HG03521 (cell line): ENCODE measurements around the gene MDH1.
"Not testable (repeated sequence)": the region's sequence is repeated elsewhere in the genome, so short reads cannot be mapped to it uniquely, and the experiment has no call there.

Experiments used
- ATAC-seq: cut with Tn5 transposase; IDR thresholded peaks from one replicate; pipeline ENCODE4 v1.9.1; 2021; ENCODE audit warnings: mild to moderate bottlenecking, moderate library complexity; ENCODE audit not compliant: unreplicated experiment

Gene MDH1

DNA sequence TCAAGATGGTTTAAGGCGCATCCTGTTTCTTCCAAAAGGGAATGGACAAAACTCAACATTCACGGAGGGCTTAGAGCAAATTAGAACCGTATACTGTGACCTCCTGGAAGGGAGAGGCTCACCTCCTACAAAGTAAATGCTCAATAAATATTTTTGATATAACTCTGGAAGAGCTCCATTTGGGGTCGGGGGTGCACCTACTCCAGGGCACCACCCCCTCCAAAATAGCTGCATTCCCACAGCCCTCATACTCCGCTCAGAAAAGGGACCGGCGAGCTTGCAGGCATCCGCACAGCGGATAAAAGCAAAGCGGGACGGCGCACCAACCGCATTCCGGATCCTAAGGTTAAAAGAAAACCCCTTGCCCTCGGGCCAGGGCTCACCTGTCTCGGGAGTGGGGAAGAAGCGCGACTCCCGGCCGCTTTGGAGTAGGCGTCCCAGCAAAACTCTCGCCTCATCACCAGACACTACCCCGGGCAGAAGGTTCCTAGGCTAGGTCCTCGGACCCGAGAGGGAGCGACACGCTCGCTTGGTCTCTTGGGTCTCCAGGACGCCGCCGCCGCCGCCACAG is 864 bp upstream of the MDH1 start:
- ATAC-seq = no peak

DNA sequence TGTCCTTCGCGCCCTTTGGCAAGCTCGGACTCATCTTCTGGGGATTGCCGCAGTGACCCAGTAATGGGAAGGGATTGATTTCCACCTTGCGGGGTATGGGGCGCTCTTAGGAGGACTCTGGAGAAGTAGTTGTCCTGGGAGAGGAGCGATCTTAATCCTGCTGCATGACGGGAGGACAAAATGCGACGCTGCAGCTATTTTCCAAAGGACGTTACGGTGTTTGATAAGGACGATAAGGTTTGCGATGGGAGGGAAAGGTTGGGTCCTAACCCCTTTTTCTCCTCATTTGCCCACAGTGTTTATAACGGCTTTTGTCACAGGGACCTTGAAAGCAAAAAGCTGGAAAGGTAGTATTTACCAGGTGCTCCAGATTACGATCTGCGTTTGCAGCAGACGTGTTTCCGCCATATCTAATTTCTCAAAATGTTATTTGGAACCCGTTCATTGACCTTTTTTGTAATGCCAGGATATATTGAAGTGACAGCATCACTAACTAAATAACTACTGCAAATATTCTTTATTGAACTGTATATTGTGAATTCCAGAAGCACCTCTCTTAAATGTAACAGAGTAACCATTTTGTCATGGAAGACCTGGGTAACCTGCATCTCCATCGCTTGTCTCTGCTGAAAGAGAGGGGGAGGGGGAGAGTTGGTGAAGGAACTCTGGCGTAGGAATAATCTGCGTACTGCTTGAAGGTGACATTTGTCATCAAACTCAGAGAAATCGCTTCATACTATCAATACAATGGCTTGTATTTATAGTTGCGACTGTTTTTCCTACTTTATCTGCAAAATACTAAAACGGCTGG is 590 bp downstream of the MDH1 start:
- no peak for ATAC-seq

DNA sequence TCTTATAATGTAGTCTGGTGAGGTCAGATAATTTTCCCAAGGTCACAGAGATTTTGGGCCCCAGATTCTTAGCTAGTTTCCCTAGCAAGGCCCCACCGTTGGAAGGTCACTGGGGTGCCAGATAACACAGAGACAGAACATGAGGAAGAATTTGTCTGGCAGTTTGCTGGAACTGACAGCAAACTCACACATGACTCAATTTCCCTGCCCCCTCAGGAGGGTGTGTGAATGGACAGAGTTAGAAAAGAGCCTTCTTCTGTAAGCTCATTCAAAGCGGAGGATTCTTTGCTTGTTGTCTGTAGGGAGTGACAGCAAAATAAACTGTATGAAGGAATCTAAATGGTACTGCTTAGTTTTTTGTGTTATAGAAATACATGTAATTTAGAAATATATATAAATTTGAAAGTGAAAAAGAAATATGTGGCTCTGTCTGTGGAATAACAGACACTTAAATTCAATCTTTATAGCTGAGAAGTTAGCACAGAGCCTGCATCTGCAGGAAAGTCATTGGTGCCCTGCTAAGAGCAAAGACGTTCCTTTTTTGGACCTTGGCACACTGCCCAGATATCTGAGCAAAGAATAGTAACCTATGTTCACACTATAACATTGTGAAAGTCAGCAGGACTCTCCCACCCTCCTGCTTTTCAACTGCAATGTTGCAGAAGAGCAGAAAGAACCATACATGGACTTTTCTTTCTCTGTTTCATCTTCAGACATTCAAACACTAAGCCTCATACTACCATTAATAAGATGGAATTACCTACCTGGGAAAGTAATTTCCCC is 2.1 kb downstream of the MDH1 start:
- ATAC-seq = no peak

DNA sequence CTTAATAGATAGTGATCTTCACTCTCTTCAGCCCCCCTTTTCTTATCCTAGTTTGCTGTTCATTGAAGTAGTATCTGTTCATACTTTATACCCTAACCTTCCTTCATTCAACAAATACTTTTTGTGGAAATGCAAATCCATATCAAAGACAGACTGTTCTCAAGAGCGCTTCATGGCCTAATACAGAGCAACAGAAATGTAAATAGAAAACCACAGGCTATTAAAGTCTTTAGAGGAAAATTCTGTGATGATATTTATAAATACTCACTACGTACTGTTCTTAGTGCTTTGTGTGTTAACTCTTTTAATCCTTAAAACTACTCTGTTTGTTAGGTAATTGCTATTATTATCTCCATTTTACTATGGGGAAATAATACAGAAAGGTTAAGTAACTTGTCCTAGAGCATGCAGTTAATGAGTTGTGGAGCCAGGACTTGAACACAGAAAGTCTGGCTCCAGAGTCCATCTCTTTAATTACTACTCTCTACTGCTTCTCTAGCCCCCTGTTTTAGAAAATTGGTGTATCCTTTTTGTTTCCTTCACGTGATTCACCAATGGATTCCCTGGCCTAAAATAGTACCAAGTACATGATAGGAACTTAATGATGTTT is 2.9 kb downstream of the MDH1 start:
- ATAC-seq = no peak

DNA sequence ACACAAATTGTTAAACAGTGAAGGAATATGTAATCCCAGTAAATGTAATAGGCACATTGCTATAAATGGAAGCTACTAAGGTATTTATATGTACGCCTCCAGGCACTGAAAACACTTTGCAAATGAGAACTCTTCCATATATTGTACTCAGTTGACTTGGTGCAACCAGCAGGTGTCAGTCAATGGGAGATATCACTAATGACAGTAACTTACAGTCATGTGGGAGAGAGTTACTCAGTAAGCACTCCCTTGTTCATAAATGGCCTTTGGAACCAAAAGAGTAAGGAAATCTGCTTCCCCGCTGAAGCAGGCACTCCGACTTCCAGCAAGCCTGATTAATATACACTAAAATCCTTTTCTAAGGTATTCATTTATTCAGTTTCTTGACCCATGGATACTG is 5.9 kb downstream of the MDH1 start:
- ATAC-seq = no peak

DNA sequence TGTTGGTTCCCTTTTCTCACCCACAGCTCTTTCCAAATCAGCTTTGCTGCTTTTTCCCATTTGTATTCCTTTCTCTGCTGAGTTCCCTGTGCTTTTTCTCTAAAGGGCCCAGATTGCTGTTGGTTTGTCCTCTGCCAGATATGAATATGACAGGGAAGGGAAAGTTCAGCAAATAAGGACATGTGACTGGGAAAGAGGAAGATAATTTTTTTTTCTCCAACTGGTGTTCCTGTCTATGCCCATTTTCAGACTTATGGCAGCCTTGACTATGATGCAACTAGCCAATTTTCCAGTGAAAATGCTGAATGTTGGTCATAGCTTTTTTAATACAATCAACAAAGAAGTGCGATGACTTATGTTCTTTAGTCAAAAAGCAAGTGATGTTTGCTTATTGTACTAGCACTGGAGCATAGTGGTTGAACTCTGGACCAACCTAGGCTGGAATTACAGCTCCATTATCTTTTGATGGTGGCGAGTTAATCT is 7.7 kb downstream of the MDH1 start:
- ATAC-seq = no peak

DNA sequence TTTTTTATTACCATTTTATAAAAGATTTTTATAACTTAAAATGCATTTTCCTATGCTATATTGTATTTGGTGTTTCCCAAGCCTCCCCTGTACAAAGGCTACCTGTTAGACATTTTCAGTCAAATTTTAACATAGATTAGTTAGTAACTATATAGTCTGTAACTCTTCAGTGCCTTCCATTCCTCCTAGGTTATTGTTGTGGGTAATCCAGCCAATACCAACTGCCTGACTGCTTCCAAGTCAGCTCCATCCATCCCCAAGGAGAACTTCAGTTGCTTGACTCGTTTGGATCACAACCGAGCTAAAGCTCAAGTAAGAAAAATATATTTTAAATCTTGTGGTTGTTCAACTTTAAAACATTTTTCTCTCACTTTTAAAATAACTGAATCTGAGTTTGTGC is 10.2 kb downstream of the MDH1 start:
- ATAC-seq = no peak

DNA sequence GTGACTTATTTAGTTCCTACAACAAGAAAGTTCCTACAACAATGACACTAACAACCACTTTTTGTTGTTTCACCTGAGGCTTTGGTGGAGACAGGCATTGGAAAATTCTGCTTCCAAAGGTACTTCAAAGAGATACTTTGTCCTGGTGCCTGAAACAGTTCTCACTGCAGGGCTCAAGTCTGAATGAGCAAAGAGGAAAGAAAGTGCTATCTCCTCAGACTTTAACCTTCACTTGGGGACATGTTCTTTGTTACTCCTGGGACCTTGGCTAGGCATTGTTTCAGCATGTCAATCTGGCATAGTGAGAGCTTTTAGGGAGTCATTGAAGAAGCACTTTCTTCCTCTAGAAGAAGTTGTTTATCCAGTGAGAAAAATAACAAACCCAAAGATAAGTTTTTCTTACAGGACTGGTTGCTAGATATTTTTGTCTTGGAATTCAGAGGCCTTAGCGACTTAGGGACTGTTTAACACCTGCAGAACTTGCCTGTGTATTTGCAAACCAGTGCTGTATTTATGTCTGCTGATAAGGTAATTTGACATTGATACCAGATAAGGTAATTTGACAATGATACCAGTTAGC is 12.2 kb downstream of the MDH1 start:
- ATAC-seq = no peak

DNA sequence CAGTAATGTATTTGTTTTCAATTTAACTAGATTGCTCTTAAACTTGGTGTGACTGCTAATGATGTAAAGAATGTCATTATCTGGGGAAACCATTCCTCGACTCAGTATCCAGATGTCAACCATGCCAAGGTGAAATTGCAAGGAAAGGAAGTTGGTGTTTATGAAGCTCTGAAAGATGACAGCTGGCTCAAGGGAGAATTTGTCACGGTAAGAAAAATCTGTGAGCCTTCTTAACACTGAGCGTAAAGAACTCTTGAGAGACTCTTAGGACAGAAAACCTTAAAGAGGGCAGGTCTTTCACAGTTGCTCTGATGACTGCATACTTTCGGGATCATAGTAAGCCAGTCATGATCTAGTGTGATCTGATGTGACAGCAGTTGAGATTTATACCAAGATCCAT is 15.9 kb downstream of the MDH1 start:
- no peak for ATAC-seq

DNA sequence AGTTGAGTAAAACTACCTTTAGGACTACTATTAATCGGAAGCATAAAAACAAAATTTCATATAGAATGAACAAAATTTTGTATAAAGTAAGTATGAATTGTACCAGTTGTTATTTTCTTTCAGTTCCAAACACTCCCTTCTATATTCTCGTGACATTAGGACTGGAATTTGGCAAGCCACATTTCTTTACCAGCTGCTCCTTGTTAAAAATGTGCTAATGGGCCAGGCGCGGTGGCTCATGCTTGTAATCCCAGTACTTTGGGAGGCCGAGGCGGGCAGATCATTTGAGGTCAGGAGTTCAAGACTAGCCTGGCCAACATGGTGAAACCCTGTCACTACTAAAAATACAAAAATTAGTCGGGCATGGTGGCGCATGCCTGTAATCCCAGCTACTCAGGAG is 20.1 kb downstream of the MDH1 start:
- ATAC-seq = not testable (repeated sequence)

DNA sequence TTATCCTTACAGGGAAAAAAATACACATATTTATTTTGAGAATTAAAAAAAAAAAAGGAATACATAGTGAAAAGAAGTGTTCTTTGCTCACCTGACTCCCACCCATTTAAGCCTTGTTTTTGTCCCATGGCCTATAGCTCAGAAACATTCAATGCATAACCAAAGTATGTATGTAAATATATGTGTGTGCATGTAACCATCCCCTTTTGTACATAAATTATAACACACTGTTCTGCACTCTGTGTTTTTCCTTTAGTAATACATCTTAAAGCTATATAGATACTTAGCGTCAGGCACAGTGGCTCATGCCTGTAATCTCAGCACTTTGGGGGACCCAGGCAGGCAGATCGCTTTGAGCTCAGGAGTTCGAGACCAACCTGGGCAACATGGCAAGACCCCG is 21.8 kb downstream of the MDH1 start:
- ATAC-seq = no peak

DNA sequence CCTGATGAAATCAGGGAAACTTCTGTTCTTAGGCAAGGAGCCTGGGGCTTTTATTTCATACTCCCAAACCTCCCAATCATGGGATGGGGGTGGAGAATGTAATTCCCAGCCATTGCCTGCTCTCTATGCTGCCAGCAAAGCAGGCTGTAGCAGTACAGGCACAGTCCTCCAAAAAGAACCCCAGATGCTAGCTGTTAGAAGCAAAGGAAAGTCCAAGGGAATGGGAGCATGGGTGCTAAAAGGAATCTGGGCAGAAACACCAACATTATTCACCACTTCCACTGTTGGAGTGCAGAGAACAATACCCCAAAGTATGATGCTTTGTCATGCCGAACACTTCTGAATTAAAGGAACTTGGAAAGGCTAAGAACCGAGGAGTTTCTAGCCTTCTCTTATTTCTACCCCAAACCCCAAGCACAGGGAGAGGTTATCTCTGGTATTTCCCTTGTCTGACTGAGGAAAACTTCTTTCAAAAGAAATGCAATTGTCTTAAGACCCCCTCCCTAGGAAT is 24.7 kb downstream of the MDH1 start:
- ATAC-seq = no peak

DNA sequence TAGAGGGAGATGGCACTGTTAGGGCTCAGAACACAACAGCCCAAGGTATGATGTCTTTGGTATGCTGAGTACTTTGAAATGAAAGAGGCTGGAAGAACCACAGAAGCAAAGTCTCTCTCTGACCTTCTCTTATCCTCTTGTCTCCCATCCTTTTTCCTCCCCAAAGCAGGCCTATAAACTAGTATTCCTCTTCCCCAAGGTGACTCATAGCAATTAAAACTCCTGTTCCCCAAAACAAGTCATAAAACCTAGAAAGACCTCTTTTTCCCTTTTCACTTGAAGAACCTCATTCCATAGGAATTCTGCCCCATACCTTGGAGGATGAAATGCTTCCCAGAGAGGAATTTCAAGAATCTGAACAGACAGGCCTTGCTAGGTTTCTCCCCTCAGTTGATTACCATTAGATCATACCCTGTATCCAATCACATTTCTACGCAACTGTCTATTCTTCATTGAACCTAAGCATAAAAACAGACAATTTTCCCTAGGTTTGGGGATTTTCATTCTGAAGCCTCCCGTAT is 25.7 kb downstream of the MDH1 start:
- no peak for ATAC-seq

DNA sequence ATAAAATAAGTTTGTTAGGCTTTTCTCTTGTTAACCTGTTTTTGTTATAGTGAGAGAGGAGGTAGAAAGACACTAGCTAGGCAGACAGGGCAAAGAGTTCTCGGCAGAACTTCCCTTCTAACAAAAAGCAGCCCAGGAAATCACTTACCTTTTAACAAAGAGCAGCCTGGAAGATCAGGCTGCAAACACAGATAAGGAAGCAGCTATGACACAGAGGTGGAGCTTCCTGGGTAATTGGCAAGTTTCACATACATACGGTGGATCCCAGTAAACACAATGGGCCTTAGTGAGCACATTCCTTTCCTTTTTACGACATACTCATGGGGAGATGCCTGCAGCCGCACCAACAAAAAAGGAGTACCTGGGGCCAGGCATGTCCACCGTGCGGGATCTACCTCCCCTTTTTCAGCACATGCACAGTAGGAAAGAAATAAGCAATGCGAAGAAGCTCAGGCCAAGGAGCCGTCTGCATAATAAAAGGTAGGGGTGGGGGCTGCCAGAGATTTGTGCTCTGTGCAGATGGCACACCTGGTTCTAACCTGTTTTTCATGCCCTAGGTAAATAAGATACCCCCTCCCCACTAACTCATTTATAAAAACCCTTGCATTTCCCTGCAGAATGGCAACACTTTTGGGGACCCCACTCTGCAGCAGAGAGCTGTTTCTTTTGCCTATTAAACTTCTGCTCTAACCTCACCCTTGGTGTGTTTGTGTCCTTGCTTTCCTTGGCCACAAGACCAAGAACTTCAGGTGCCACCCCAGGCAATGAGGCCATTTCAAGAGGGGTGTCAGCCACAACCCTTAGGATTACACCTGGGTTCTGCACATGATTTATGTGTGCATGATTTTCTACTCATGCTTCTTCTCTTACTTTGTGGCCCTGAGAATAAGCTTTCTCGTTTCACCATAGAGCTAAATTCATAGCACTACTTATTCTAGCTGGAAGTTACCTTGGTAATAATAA is 26.5 kb downstream of the MDH1 start:
- no peak for ATAC-seq

DNA sequence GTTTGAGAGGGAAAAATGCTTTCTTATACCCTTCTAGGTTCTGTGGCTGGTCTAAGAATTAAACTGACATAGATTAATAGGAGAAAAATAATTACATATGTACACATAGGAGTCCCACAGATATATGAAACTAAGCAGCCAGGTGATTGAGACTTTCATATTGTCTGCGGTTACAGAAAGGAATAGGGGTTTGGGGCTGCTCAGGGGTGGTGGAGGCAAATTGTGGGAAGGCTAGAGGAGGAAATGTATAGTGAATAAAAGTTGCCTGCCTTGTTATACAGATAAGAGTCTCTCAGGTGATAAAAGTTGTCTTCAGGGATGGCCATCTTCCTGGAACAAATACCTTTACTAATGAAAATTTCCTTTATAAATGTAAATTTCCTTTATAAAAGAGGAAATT is 28.6 kb downstream of the MDH1 start:
- no peak for ATAC-seq

DNA sequence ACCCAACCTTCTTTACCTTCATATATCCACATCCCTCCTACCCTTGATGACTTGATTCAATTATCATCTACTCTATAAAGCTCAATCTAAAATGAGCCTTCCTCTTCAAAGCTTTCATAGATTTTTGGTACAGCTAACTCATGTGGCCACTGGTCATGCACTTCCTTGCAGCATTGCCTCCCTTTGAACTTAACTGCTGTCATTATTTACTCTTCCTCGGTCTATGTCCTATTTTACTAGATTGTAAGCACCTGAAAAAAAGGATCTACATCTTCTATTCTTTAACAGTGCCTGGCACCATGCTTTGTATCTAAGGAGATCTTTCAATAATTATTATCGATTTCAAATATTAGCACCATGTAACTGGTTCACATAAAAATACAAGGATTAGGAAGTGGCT is 30.6 kb downstream of the MDH1 start:
- ATAC-seq = no peak

DNA sequence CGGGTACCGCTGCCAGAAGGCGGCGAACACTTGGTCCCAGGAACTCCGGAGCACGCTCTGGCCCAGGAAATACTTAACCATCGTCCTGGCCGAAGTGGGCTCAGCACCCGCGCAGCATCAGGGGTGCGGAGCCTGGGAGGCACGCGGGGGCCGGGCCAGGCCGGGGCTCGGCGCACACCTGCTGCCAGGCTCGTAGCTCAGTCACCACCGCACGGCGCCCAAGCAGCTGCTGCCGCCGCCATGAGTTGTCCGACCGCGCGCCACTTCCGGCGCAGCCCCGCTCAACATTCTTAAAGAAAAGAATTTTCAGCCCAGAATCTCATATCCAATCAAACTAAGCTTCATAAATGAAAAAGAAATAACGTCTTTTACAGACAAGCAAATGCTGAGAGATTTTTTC is 34.0 kb downstream of the MDH1 start:
- no peak for ATAC-seq

DNA sequence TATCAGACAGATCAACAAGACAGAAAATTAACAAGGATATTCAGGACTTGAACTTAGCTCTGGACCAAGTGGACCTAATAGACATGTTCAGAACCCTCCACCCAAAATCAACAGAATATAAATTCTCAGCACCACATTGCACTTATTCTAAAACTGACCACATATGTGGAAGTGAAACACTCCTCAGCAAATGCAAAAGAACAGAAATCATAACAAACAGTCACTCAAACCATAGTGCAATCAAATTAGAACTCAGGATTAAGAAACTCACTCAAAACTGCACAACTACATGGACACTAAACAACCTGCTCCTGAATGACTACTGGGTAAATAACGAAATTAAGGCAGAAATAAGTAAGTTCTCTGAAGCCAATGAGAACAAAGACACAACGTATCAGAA is 35.0 kb downstream of the MDH1 start:
- ATAC-seq = not testable (repeated sequence)

DNA sequence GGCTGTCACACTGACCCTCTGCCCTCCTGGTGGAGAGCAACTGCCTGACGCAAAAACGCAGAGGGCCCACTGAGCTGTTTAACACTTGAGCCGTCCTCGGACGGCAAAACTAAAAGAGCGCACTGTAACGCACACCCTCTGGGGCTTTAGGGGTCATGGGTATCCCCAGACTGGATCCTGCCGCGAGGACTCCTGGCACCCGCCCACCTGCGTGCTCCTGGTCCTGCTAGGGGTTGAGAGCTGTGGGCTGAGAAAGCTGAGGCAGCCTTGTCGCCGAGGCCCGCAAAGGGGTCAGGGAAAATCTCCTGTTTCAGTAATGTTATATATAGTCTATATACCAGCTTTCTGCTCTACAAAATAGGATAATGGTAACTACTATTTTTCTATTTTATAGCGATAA is 39.1 kb downstream of the MDH1 start:
- no peak for ATAC-seq
